Breast epithelium (tissue), 4 donors: ENCODE results near the gene COPB2. TPM values are rescaled to one million over a fixed set of nuclear protein-coding genes. Genes with fewer than 3 reads are reported as not detected.
"Not testable (repeated sequence)": the region's sequence is repeated elsewhere in the genome, so short reads cannot be mapped to it uniquely, and the experiment has no call there.

Experiments
- DNase-seq, 2 donors: peaks; one replicate each; pipeline ENCODE4 v3.0.0-alpha.2; 2019; ENCODE audit warnings: low spot score in 2 of 2
- H3K27ac ChIP-seq, 2 donors: fragments of 200-600 bp; sonication (generic) in 1 of 2; one replicate each; pipeline ENCODE4 v1.5.1; 2016 to 2019; ENCODE audit warnings: mild to moderate bottlenecking in 1 of 2
- H3K27me3 ChIP-seq, 2 donors: fragments of 200-600 bp; sonication (generic) in 1 of 2; one replicate each; pipeline versions ENCODE4 v1.5.1 to v1.6.0; 2017 to 2019; ENCODE audit warnings: control low read depth in 1 of 2, mild to moderate bottlenecking in 1 of 2
- H3K36me3 ChIP-seq: fragments of 200-600 bp; one replicate; pipeline ENCODE4 v1.5.1; 2019
- H3K4me1 ChIP-seq, 2 donors: fragments of 200-600 bp; sonication (generic); one replicate each; pipeline ENCODE4 v1.5.1; 2016 to 2019; ENCODE audit warnings: control low read depth in 1 of 2
- H3K4me3 ChIP-seq, 3 donors: fragments of 200-600 bp; sonication (generic); 1 replicate in 2 of 3; 2 replicates in 1 of 3; pipeline ENCODE4 v1.5.1; 2016 to 2019; ENCODE audit warnings: mild to moderate bottlenecking in 3 of 3, moderate library complexity in 2 of 3
- H3K9me3 ChIP-seq, 2 donors: fragments of 200-600 bp; sonication (generic) in 1 of 2; one replicate each; pipeline ENCODE4 v1.5.1; 2016 to 2019; ENCODE audit warnings: control low read depth in 1 of 2
- CTCF ChIP-seq, 3 donors: fragments of 450-650 bp; IDR thresholded peaks; one replicate each; pipeline ENCODE4 v1.5.1; 2016 to 2017; ENCODE audit warnings: antibody characterized with exemption in 3 of 3, mild to moderate bottlenecking in 3 of 3, moderate library complexity in 3 of 3
- POLR2A ChIP-seq: fragments of 450-650 bp; IDR thresholded peaks from one replicate; pipeline ENCODE4 v1.6.1; 2016; ENCODE audit warnings: antibody characterized with exemption, mild to moderate bottlenecking, moderate library complexity
- POLR2AphosphoS5 ChIP-seq, 3 donors: sonication (generic); formaldehyde crosslinking; IDR thresholded peaks; one replicate each; pipeline ENCODE4 v1.6.1; 2017; ENCODE audit warnings: antibody characterized with exemption in 3 of 3
- intact Hi-C: fragments of 100-400 bp; cut with DNase I; formaldehyde crosslinking; loops from one replicate; pipeline ENCODE4 v1.15.1; 2023; ENCODE audit warnings: low total_unique reads
- total RNA-seq, 3 donors: library from RNA; depleted of rRNA; stranded (reverse); fragments of >200 nt; gene quantifications; one replicate each; pipeline ENCODE4 v1.1.0, GENCODE V29; 2016

COPB2 gene
- total RNA-seq, 3 donors from 2014 or later, result 76.5 to 109 (median 109) TPM

- no peaks in the 10 kb centered on the region for H3K36me3 ChIP-seq
- intact Hi-C loops, result no loop called here
- peaks cover 0 to 12% of the 10 kb centered on the region in 2 donors for H3K27me3 ChIP-seq
- no peak overlapping the region for H3K4me3 ChIP-seq
- TF ChIP-seq POLR2AphosphoS5 (IDR thresholded peaks at IDR 0.05) (no peak), CTCF (IDR thresholded peaks at IDR 0.05) (no peak), POLR2A (no peak)
- DNase-seq, result no peak
- peaks cover 0 to 14% of the 10 kb centered on the region in 2 donors for H3K4me1 ChIP-seq
- no peak overlapping the region for H3K27ac ChIP-seq
- no peaks in the 10 kb centered on the region for H3K9me3 ChIP-seq
Observed at GRCh38 chr3:139340784-139341183, 48.7 kb downstream of the COPB2 start.

DNA sequence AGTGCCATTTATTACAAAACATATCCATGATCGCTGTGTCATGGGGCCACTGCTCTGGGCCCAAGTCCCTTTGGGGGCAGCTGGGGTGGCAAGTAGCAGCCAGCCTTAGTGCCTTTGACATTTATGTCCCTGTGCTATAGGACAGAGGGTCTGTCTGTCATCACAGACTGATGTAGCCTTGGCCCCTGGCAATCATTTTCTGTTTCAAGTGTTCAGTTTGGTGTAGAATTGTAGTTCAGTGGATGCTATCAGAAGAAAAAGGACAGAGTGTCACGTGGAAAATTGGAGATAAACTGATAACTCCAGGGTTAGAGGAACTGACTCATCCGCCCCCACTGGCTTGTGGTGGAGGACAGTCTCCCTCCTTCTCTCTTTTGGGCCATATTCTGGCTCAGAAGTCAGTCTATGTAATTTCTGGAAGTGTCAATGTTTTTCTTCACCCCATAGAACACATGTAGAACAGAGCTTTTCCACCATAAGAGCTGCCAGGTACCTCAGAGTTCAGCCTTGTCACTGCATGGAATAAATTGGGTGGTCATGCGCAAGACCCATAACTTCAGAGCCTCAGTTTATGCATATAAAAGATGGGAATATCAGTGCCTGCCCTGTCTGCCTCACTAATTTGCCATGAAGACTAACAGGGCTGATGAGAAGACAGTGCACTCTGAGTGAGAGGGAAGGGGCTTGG is 50.1 kb downstream of the COPB2 start:
- TF ChIP-seq POLR2AphosphoS5 (IDR thresholded peaks at IDR 0.05) (no peak), CTCF (IDR thresholded peaks at IDR 0.05) (no peak), POLR2A (no peak)
- intact Hi-C loops, result no loop called here

DNA sequence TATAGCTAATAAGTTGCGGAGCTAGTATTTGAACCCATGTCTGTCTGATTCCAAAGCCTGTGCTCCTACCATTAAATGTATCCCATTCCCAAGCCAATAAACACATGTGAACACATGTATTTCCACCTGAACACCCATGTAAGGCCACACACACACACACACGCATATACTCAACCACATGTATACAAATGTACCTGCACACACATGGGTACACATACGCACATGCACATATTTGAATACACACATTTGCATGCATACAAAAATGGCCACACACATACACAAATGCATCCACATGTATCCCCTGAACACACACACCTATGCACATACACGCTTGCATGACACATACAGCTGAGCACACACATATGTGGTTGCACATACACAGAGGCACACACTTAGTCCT is 51.0 kb downstream of the COPB2 start:
- no peak overlapping the region for H3K27ac ChIP-seq
- no peaks in the 10 kb centered on the region for H3K9me3 ChIP-seq
- DNase-seq, result no peak
- TF ChIP-seq CTCF (IDR thresholded peaks at IDR 0.05) (no peak), POLR2A (no peak), POLR2AphosphoS5 (IDR thresholded peaks at IDR 0.05) (no peak)
- H3K27me3 ChIP-seq, result peaks cover 0 to 12% of the 10 kb centered on the region in 2 donors
- H3K36me3 ChIP-seq, result no peaks in the 10 kb centered on the region
- intact Hi-C loops, result no loop called here
- no peaks in the 10 kb centered on the region for H3K4me1 ChIP-seq
- no peak overlapping the region for H3K4me3 ChIP-seq

More for the DNA sequence above, 50.1 kb downstream of the COPB2 start:
- Histone ChIP-seq H3K36me3 (no peaks in the 10 kb centered on the region), H3K4me1 (peaks cover 0 to under 1% of the 10 kb centered on the region in 2 donors), H3K4me3 (no peak overlapping the region), H3K9me3 (no peaks in the 10 kb centered on the region), H3K27me3 (peaks cover 0 to 12% of the 10 kb centered on the region in 2 donors), H3K27ac (no peak overlapping the region)
- no peak for DNase-seq

DNA sequence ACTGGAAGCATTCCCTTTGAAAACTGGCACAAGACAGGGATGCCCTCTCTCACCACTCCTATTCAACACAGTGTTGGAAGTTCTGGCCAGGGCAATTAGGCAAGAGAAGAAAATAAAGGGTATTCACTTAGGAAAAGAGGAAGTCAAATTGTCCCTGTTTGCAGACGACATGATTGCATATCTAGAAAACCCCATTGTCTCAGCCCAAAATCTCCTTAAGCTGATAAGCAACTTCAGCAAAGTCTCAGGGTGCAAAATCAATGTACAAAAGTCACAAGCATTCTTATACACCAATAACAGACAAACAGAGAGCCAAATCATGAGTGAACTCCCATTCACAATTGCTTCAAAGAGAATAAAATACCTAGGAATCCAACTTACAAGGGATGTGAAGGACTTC is 54.8 kb downstream of the COPB2 start:
- H3K27me3 ChIP-seq, result peaks cover 0 to 17% of the 10 kb centered on the region in 2 donors
- intact Hi-C loops, H3K4me3 ChIP-seq, H3K4me1 ChIP-seq, DNase-seq, H3K27ac ChIP-seq, H3K36me3 ChIP-seq, H3K9me3 ChIP-seq: not testable (repeated sequence)

GRCh38 chr3:139332092-139332491 is 57.4 kb downstream of the COPB2 start:
- Histone ChIP-seq H3K27me3 (peaks cover 0 to 15% of the 10 kb centered on the region in 2 donors), H3K9me3 (no peaks in the 10 kb centered on the region), H3K27ac (no peak overlapping the region), H3K36me3 (no peaks in the 10 kb centered on the region), H3K4me3 (no peak overlapping the region), H3K4me1 (no peaks in the 10 kb centered on the region)
- no peak for DNase-seq
- TF ChIP-seq CTCF (IDR thresholded peaks at IDR 0.05) (no peak), POLR2A (no peak), POLR2AphosphoS5 (IDR thresholded peaks at IDR 0.05) (no peak)
- intact Hi-C loops, result no loop called here
